HEK293 (cell line): ENCODE measurements around the gene TXNRD2.

Experiments used
- CTCF ChIA-PET: fragments of 350-600 bp; formaldehyde crosslinking; extraction: SDS; loops from one replicate; lab custom pipeline; 2021; ENCODE audit warnings: antibody characterized with exemption; lab: Yijun Ruan, JAX
- POLR2A ChIA-PET: fragments of 300-600 bp; formaldehyde crosslinking; extraction: SDS; loops from one replicate; lab custom pipeline; 2020; ENCODE audit warnings: antibody characterized with exemption, inconsistent platforms; lab: Yijun Ruan, JAX
- H3K27ac ChIP-seq: fragments of 200-500 bp; sonication (Bioruptor generic); 2 replicates; pipeline ENCODE4 v1.5.1; 2014; ENCODE audit warnings: low read depth, low read length, control low read depth, inconsistent platforms; ENCODE audit errors: extremely low read depth
- H3K36me3 ChIP-seq, 2 experiments: fragments of 200-500 bp in 1 of 2; sonication (Bioruptor generic) in 1 of 2; 1 replicate in 1 of 2; 2 replicates in 1 of 2; pipeline ENCODE4 v1.5.1; 2014 to 2017; ENCODE audit warnings: inconsistent platforms in 2 of 2, low read length in 2 of 2; ENCODE audit not compliant: control insufficient read depth in 2 of 2, insufficient read depth in 1 of 2
- H3K4me1 ChIP-seq: fragments of 200-500 bp; sonication (Bioruptor generic); 2 replicates; pipeline ENCODE4 v1.5.1; 2014; ENCODE audit warnings: mild to moderate bottlenecking, low read length, inconsistent platforms; ENCODE audit not compliant: control insufficient read depth, insufficient read depth
- H3K4me3 ChIP-seq: 2 replicates; pipeline ENCODE4 v1.5.1; 2011; ENCODE audit warnings: low read depth, mild to moderate bottlenecking, control low read depth, low read length, moderate library complexity
- H3K9me3 ChIP-seq: fragments of 200-500 bp; sonication (Bioruptor generic); 2 replicates; pipeline ENCODE4 v1.5.1; 2014; ENCODE audit warnings: low read depth, low read length, inconsistent platforms; ENCODE audit not compliant: control insufficient read depth, insufficient read depth
- EGR2 ChIP-seq: fragments of 450-650 bp; formaldehyde crosslinking; IDR thresholded peaks from 2 replicates; pipeline ENCODE4 v1.5.1; 2016; ENCODE audit warnings: low read depth, missing biosample characterization, missing genetic modification characterization
- GLIS1 ChIP-seq: fragments of 450-650 bp; formaldehyde crosslinking; IDR thresholded peaks from 2 replicates; pipeline ENCODE4 v1.5.1; 2016; ENCODE audit warnings: missing biosample characterization, missing genetic modification characterization
- GLIS2 ChIP-seq: fragments of 450-650 bp; formaldehyde crosslinking; IDR thresholded peaks from 2 replicates; pipeline ENCODE4 v1.5.1; 2016; ENCODE audit warnings: missing biosample characterization, missing genetic modification characterization
- HOXC10 ChIP-seq: sonication (generic); formaldehyde crosslinking; IDR thresholded peaks from 2 replicates; pipeline ENCODE4 v1.8.1; 2023; ENCODE audit warnings: mild to moderate bottlenecking, missing genetic modification reagents
- KLF1 ChIP-seq: fragments of 450-650 bp; formaldehyde crosslinking; IDR thresholded peaks from 2 replicates; pipeline ENCODE4 v1.5.1; 2016; ENCODE audit warnings: missing biosample characterization, missing genetic modification characterization
- RBAK ChIP-seq: fragments of 450-650 bp; formaldehyde crosslinking; IDR thresholded peaks from 2 replicates; pipeline ENCODE4 v1.5.1; 2016; ENCODE audit warnings: missing biosample characterization, missing genetic modification characterization
- SETDB1 ChIP-seq: IDR thresholded peaks from one replicate; pipeline ENCODE4 v1.6.1; 2017; ENCODE audit warnings: mild to moderate bottlenecking, low read length, moderate library complexity, mixed read lengths; ENCODE audit not compliant: insufficient read length
- SP2 ChIP-seq: fragments of 450-650 bp; formaldehyde crosslinking; IDR thresholded peaks from 2 replicates; pipeline ENCODE4 v1.5.1; 2016; ENCODE audit warnings: missing biosample characterization, missing genetic modification characterization
- YY1 ChIP-seq: fragments of 450-650 bp; formaldehyde crosslinking; IDR thresholded peaks from 2 replicates; pipeline ENCODE4 v1.5.1; 2018; ENCODE audit warnings: missing biosample characterization, missing genetic modification characterization
- ZFHX2 ChIP-seq: fragments of 450-650 bp; formaldehyde crosslinking; conservative IDR thresholded peaks from 2 replicates; pipeline ENCODE4 v1.5.1; 2016; ENCODE audit warnings: missing biosample characterization, missing genetic modification characterization
- ZIC2 ChIP-seq: fragments of 450-650 bp; formaldehyde crosslinking; IDR thresholded peaks from 2 replicates; pipeline ENCODE4 v1.5.1; 2016; ENCODE audit warnings: missing biosample characterization, missing genetic modification characterization
- ZNF121 ChIP-seq: fragments of 450-650 bp; formaldehyde crosslinking; IDR thresholded peaks from 2 replicates; pipeline ENCODE4 v1.5.1; 2016; ENCODE audit warnings: missing biosample characterization, missing genetic modification characterization
- ZNF16 ChIP-seq: fragments of 450-650 bp; formaldehyde crosslinking; IDR thresholded peaks from 2 replicates; pipeline ENCODE4 v1.5.1; 2016; ENCODE audit warnings: low read depth, missing biosample characterization, missing genetic modification characterization
- ZNF214 ChIP-seq: fragments of 450-650 bp; formaldehyde crosslinking; IDR thresholded peaks from 2 replicates; pipeline ENCODE4 v1.5.1; 2017; ENCODE audit warnings: missing biosample characterization, mild to moderate bottlenecking, missing genetic modification characterization, borderline replicate concordance
- ZNF341 ChIP-seq: fragments of 450-650 bp; formaldehyde crosslinking; IDR thresholded peaks from 2 replicates; pipeline ENCODE4; 2016; ENCODE audit warnings: low read depth, missing biosample characterization, missing genetic modification characterization
- ZNF768 ChIP-seq: fragments of 450-650 bp; formaldehyde crosslinking; IDR thresholded peaks from 2 replicates; pipeline ENCODE4 v1.5.1; 2018; ENCODE audit warnings: missing biosample characterization, mild to moderate bottlenecking, missing genetic modification characterization
- TF ChIP-seq, protein P1 (sequence below): fragments of 450-650 bp; formaldehyde crosslinking; optimal IDR thresholded peaks from 2 replicates; pipeline ENCODE3; 2016; ENCODE audit warnings: missing biosample characterization, mild to moderate bottlenecking, missing genetic modification characterization
- TF ChIP-seq, protein P2 (sequence below): fragments of 450-650 bp; formaldehyde crosslinking; IDR thresholded peaks from 2 replicates; pipeline ENCODE4 v1.5.1; 2016; ENCODE audit warnings: missing biosample characterization, missing genetic modification characterization
- TF ChIP-seq, protein P3 (sequence below): fragments of 450-650 bp; formaldehyde crosslinking; IDR thresholded peaks from 2 replicates; pipeline ENCODE4 v1.5.1; 2016; ENCODE audit warnings: missing biosample characterization, missing genetic modification characterization

TXNRD2 gene

DNA sequence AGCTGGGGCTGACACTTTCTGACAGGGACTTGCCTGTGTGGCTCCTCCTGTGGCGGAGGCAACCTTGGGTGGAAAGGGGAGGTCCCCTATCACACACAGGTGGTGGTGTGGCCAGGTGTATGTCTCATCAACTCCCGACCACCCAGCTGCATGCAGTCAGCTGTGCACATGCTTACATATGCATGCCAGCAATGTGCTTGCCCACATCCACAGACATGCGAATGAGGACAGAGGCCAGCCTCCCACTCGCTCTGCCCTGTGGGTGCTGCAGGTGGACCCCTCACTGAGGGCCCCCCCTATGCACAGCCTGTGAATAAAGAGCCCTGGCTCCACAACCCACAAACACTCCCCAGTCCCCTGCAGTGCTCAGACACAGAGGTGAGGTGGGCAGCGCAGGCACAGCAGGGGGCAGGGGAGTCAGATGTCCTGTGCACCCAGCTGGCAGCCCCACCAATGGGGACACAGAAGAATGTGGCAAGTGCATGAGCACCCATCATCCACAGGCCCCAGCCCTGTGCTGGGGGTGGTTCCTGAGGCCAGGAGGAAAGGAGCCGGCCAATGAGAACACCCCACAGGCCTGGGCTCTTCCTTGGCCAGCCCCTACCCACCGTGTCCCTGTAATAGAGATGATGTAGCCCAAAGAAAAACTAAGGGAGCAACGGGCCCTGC lies 96.4 kb downstream of the TXNRD2 start:
- POLR2A ChIA-PET, result interaction anchor here (0.8 kb wide), 1 partner anchor 11 kb away, joined by 3 read pairs; no protein-coding TSS in a partner anchor
- H3K9me3 ChIP-seq, result no peaks in the 10 kb centered on the region
- H3K27ac ChIP-seq, result no peak overlapping the region
- peaks cover 5% of the 10 kb centered on the region; the same call in 1 of the 2 replicates for H3K4me1 ChIP-seq
- peaks cover 0 to 31% of the 10 kb centered on the region in 2 experiments; a peak in 1 of 3 replicates for H3K36me3 ChIP-seq
- TF ChIP-seq ZNF214 (no peak), SP2 (tag by site-specific recombination) (peak; percentile 59), ZNF121 (tag by site-specific recombination) (no peak), KLF1 (tag by site-specific recombination) (no peak), ZIC2 (tag by site-specific recombination) (peak; percentile 70), GLIS1 (tag by site-specific recombination) (peak; percentile 96), EGR2 (no peak), ZFHX2 (tag by site-specific recombination) (peak; percentile 23; the same call in 1 of the 2 replicates), ZNF768 (no peak), YY1 (no peak), ZNF341 (tag by site-specific recombination) (peak; percentile 71), GLIS2 (peak; percentile 53), ZNF16 (tag by site-specific recombination) (no peak)
- TF ChIP-seq, protein P1, sequence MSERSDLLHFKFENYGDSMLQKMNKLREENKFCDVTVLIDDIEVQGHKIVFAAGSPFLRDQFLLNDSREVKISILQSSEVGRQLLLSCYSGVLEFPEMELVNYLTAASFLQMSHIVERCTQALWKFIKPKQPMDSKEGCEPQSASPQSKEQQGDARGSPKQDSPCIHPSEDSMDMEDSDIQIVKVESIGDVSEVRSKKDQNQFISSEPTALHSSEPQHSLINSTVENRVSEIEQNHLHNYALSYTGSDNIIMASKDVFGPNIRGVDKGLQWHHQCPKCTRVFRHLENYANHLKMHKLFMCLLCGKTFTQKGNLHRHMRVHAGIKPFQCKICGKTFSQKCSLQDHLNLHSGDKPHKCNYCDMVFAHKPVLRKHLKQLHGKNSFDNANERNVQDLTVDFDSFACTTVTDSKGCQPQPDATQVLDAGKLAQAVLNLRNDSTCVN, result no peak
- TF ChIP-seq, all 188 proteins: peak for 6
- CTCF ChIA-PET, result interaction anchor here (0.5 to 1.2 kb wide), 2 partner anchors 89 to 1822 kb away, joined by 3 to 7 read pairs; no protein-coding TSS in a partner anchor
- no peak overlapping the region for H3K4me3 ChIP-seq

DNA sequence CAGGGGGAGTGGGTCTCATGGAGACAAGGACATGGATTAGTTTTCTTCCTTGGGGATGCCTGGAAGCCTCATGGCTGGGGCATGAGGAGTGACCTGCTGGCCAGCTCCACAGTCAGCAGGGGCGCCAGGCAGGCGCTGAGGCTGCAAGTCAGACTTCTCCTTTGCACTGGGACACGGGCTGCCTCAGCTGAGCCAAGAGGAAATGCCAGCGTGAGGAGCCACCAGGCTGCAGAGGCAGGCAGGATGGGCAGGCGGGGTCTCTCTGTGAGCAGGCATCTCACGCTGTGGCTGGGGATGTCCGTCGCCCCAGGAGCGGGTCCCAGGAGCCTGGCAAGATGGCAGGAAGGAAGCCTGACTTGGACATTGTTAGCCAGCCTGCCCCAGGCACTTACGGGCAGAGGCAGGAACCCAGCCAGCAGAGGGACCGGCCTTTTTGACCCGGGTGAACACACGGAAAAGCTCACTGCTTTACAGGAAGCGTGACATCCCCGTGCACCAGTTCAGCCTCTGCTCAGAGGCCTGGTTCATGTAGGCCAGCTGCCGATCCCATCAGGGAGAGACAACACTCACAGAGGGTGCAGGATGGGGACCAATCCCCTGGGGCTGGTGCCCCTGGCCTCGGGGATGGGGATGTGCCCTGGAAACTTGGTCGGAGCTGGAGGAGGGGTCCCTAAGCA lies 97.1 kb downstream of the TXNRD2 start:
- ChIA-PET CTCF (no interaction called here), POLR2A (interaction anchor here (0.8 kb wide), 1 partner anchor 11 kb away, joined by 3 read pairs; no protein-coding TSS in a partner anchor)
- H3K4me1 ChIP-seq, result peaks cover 5% of the 10 kb centered on the region; the same call in 1 of the 2 replicates
- H3K36me3 ChIP-seq, result peaks cover 0 to 24% of the 10 kb centered on the region in 2 experiments; a peak in 1 of 3 replicates
- no peak overlapping the region for H3K27ac ChIP-seq
- TF ChIP-seq, protein P2, sequence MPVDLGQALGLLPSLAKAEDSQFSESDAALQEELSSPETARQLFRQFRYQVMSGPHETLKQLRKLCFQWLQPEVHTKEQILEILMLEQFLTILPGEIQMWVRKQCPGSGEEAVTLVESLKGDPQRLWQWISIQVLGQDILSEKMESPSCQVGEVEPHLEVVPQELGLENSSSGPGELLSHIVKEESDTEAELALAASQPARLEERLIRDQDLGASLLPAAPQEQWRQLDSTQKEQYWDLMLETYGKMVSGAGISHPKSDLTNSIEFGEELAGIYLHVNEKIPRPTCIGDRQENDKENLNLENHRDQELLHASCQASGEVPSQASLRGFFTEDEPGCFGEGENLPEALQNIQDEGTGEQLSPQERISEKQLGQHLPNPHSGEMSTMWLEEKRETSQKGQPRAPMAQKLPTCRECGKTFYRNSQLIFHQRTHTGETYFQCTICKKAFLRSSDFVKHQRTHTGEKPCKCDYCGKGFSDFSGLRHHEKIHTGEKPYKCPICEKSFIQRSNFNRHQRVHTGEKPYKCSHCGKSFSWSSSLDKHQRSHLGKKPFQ, result no peak
- TF ChIP-seq RBAK (tag by site-specific recombination), result no peak
- H3K9me3 ChIP-seq, result no peaks in the 10 kb centered on the region
- no peak overlapping the region for H3K4me3 ChIP-seq

DNA sequence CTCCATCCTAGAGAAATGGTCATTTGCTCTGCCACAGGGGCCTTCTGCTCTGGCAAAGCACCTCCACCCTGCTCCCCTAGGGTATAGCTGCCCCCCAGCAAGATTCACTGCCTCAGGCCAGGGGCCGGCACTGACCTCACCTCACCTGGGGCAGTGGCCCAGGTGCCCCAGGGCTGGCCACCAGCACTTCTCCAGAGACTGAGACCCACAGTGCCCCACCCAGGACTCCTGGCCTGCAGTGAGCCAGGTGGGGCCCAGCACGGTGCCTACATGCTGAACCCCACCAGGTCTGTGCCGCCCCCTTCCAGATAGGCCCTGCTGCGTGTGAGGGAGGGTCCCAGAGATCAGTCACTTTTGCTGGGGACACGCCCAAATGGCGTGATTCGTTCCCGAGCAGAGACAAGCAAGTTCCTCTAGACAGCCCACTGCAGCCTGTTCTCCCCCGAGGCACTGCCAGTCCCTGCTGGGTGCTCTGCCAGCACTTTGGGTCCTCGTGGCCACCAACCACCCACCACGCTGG lies 97.7 kb downstream of the TXNRD2 start:
- no peak overlapping the region for H3K4me3 ChIP-seq
- H3K4me1 ChIP-seq, result peaks cover 5% of the 10 kb centered on the region; the same call in 1 of the 2 replicates
- H3K36me3 ChIP-seq, result peaks cover 0 to 23% of the 10 kb centered on the region in 2 experiments; a peak in 1 of 3 replicates
- TF ChIP-seq GLIS2 (0 out of 2 replicates have a peak, but pooled peaks have one; percentile 11), SETDB1 (no peak), HOXC10 (no peak)
- TF ChIP-seq, protein P3, sequence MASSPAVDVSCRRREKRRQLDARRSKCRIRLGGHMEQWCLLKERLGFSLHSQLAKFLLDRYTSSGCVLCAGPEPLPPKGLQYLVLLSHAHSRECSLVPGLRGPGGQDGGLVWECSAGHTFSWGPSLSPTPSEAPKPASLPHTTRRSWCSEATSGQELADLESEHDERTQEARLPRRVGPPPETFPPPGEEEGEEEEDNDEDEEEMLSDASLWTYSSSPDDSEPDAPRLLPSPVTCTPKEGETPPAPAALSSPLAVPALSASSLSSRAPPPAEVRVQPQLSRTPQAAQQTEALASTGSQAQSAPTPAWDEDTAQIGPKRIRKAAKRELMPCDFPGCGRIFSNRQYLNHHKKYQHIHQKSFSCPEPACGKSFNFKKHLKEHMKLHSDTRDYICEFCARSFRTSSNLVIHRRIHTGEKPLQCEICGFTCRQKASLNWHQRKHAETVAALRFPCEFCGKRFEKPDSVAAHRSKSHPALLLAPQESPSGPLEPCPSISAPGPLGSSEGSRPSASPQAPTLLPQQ (tag by site-specific recombination), result 0 out of 2 replicates have a peak, but pooled peaks have one; percentile 24
- POLR2A ChIA-PET, result no interaction called here
- CTCF ChIA-PET, result no interaction called here
- no peak overlapping the region for H3K27ac ChIP-seq
- H3K9me3 ChIP-seq, result no peaks in the 10 kb centered on the region
